Panc1 (cell line): ENCODE data around the gene SLC39A7. TPM values are rescaled to one million over a fixed set of nuclear protein-coding genes. Genes with fewer than 3 reads are reported as not detected.

ENCODE experiments used
- ATAC-seq: fragments of 200-7000 bp; cut with Tn5 transposase; 2 replicates; pipeline ENCODE4 v1.9.1; 2020; ENCODE audit warnings: mild to moderate bottlenecking, moderate library complexity
- BruUV-seq: library from RNA; stranded (reverse); fragments of 400-500 nt; replicated peaks from 2 replicates; lab custom pipeline; 2021; lab: Mats Ljungman, UMichigan
- CTCF ChIA-PET: fragments of 300-600 bp; sonication (Branson Sonifier 250); formaldehyde crosslinking; loops from one replicate; lab custom pipeline; 2022; ENCODE audit warnings: antibody characterized with exemption; lab: Charles Lee
- POLR2A ChIA-PET: fragments of 300-600 bp; sonication (Branson Sonifier 250); formaldehyde crosslinking; loops from one replicate; lab custom pipeline; 2022; ENCODE audit warnings: antibody characterized with exemption; lab: Charles Lee
- DNase-seq: peaks from one replicate; pipeline ENCODE4 v3.0.0-alpha.2; 2010; ENCODE audit warnings: low read depth, low spot score
- H3K27ac ChIP-seq: 2 replicates; pipeline ENCODE4 v1.5.1; 2011; ENCODE audit warnings: mild to moderate bottlenecking, low read length, inconsistent platforms
- H3K27me3 ChIP-seq: fragments of 200-500 bp; sonication (Bioruptor generic); 2 replicates; pipeline ENCODE4 v1.6.0; 2014; ENCODE audit warnings: low read length, inconsistent platforms; ENCODE audit not compliant: control insufficient read depth, insufficient read depth
- H3K36me3 ChIP-seq: fragments of 200-500 bp; sonication (Bioruptor generic); 2 replicates; pipeline ENCODE4 v1.5.1; 2014; ENCODE audit warnings: inconsistent platforms, mild to moderate bottlenecking, low read length, moderate library complexity; ENCODE audit not compliant: control insufficient read depth, insufficient read depth
- H3K4me1 ChIP-seq: 2 replicates; pipeline ENCODE4 v1.5.1; 2011; ENCODE audit warnings: inconsistent platforms, mild to moderate bottlenecking, low read length, moderate library complexity; ENCODE audit not compliant: control insufficient read depth, insufficient read depth
- H3K4me3 ChIP-seq, 2 experiments: 2 replicates each; pipeline ENCODE4 v1.5.1; 2011 to 2012; ENCODE audit warnings: low read depth in 2 of 2, low read length in 2 of 2, mild to moderate bottlenecking in 2 of 2, inconsistent platforms in 1 of 2, moderate library complexity in 1 of 2
- H3K9me3 ChIP-seq: fragments of 200-500 bp; sonication (Bioruptor generic); 2 replicates; pipeline ENCODE4 v1.5.1; 2014; ENCODE audit warnings: low read depth, mild to moderate bottlenecking, inconsistent platforms, low read length, moderate library complexity; ENCODE audit not compliant: control insufficient read depth, insufficient read depth
- CTCF ChIP-seq: fragments of 450-650 bp; IDR thresholded peaks from 2 replicates; pipeline ENCODE4 v1.5.1; 2017; ENCODE audit warnings: mild to moderate bottlenecking
- POLR2AphosphoS5 ChIP-seq: IDR thresholded peaks from 2 replicates; pipeline ENCODE4 v1.6.1; 2012; ENCODE audit warnings: mild to moderate bottlenecking, low read depth, low read length, moderate library complexity
- REST ChIP-seq, 2 experiments: IDR thresholded peaks; 2 replicates each; pipeline ENCODE4 v1.6.1; 2011 to 2012; ENCODE audit warnings: low read depth in 2 of 2, control low read depth in 1 of 2, low read length in 1 of 2, mild to moderate bottlenecking in 1 of 2, moderate library complexity in 1 of 2; ENCODE audit not compliant: insufficient read depth in 1 of 2
- SIN3A ChIP-seq: IDR thresholded peaks from 2 replicates; pipeline ENCODE4 v1.6.1; 2012; ENCODE audit warnings: low read depth, mild to moderate bottlenecking, low read length, moderate library complexity, borderline replicate concordance; ENCODE audit not compliant: insufficient read depth
- TCF7L2 ChIP-seq: IDR thresholded peaks from 2 replicates; pipeline ENCODE4 v1.6.1; 2011; ENCODE audit warnings: mild to moderate bottlenecking, low read depth, low read length, inconsistent platforms
- in situ Hi-C: cut with HindIII; loops from 2 replicates; pipeline ENCODE4 v1.10.0; 2016; ENCODE audit warnings: low sequenced_read_pairs, low pct_unique_long_range_greater_than_20kb
- intact Hi-C: fragments of 100-400 bp; cut with micrococcal nuclease; formaldehyde crosslinking; loops from one replicate; pipeline ENCODE4 v1.10.0; 2022; ENCODE audit not compliant: unreplicated experiment
- total RNA-seq: library from RNA; stranded (reverse); gene quantifications from one replicate; pipeline ENCODE4 v1.2.1, GENCODE V29; 2021; ENCODE audit not compliant: unreplicated experiment

Gene SLC39A7
- total RNA-seq, 1 experiment from 2014 or later = 135 TPM

- Histone ChIP-seq H3K4me1 (no peaks in the 10 kb centered on the region), H3K27me3 (no peaks in the 10 kb centered on the region), H3K36me3 (no peaks in the 10 kb centered on the region), H3K27ac (no peak overlapping the region), H3K9me3 (no peaks in the 10 kb centered on the region; the same call in 1 of the 2 replicates), H3K4me3 (no peak overlapping the region)
- intact Hi-C loops = no loop called here
- ChIA-PET POLR2A (no interaction called here), CTCF (no interaction called here)
- no peak for ATAC-seq
- BruUV-seq = no TSS peak
- in situ Hi-C loops = no loop called here
- no peak for DNase-seq
- no peak for TF ChIP-seq SIN3A
- no peak for TF ChIP-seq CTCF
- TF ChIP-seq POLR2AphosphoS5 = no peak
- no peak for TF ChIP-seq REST (IDR thresholded peaks at IDR 0.05; ENCODE audit: insufficient read depth in 1 of 2, low read depth in 2 of 2, low read length in 1 of 2)
- no peak for TF ChIP-seq TCF7L2
Observed at GRCh38 chr6:33185190-33185589, 15.5 kb upstream of the SLC39A7 start.

- H3K4me3 ChIP-seq = no peak overlapping the region
- no peaks in the 10 kb centered on the region for H3K27me3 ChIP-seq
- DNase-seq = no peak
Observed at GRCh38 chr6:33185654-33186187, 14.9 kb upstream of the SLC39A7 start.

More at GRCh38 chr6:33185654-33186187, 14.9 kb upstream of the SLC39A7 start:
- Histone ChIP-seq H3K27ac (no peak overlapping the region), H3K4me1 (no peaks in the 10 kb centered on the region), H3K9me3 (no peaks in the 10 kb centered on the region; the same call in 1 of the 2 replicates), H3K36me3 (no peaks in the 10 kb centered on the region)
- intact Hi-C loops (no loop called here), in situ Hi-C loops (no loop called here)
- no TSS peak for BruUV-seq
- TF ChIP-seq CTCF = no peak
- TF ChIP-seq TCF7L2 = no peak
- TF ChIP-seq POLR2AphosphoS5 = no peak
- TF ChIP-seq SIN3A = no peak
- no peak for TF ChIP-seq REST (IDR thresholded peaks at IDR 0.05; ENCODE audit: insufficient read depth in 1 of 2, low read depth in 2 of 2, low read length in 1 of 2)
- ChIA-PET POLR2A (no interaction called here), CTCF (interaction anchor here (0.5 kb wide), 1 partner anchor 972 kb away, joined by 4 read pairs; no protein-coding TSS in a partner anchor)
- ATAC-seq = no peak
